Measurements from ENCODE around the gene SYT14.
"Not testable (repeated sequence)": the region's sequence is repeated elsewhere in the genome, so short reads cannot be mapped to it uniquely, and the experiment has no call there.

The SYT14 gene

DNA sequence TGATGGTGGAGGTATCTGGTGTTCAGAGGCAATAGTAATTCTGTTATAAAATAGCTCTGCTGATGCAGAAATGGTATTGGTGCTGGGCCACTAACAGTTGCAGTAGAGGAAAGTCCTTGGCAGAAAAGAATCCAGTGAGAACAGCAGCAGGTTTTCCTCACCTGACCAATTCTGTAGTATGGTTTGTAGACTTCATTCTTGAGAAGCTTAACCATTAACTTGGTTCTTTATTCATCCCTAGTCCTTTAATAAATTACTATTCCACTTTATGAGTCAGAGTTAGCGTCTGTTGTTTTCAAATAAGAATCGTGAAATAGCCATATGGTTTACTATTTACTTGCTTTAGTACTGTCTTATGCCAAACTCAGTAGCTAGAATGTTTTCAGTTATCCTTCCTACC, 166.1 kb downstream of the SYT14 start:
- H3K4me3 ChIP-seq (ENCODE audit: low read depth, low read length), result no peak overlapping the region
- TF ChIP-seq, protein P1, sequence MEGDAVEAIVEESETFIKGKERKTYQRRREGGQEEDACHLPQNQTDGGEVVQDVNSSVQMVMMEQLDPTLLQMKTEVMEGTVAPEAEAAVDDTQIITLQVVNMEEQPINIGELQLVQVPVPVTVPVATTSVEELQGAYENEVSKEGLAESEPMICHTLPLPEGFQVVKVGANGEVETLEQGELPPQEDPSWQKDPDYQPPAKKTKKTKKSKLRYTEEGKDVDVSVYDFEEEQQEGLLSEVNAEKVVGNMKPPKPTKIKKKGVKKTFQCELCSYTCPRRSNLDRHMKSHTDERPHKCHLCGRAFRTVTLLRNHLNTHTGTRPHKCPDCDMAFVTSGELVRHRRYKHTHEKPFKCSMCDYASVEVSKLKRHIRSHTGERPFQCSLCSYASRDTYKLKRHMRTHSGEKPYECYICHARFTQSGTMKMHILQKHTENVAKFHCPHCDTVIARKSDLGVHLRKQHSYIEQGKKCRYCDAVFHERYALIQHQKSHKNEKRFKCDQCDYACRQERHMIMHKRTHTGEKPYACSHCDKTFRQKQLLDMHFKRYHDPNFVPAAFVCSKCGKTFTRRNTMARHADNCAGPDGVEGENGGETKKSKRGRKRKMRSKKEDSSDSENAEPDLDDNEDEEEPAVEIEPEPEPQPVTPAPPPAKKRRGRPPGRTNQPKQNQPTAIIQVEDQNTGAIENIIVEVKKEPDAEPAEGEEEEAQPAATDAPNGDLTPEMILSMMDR (IDR thresholded peaks at IDR 0.05; ENCODE audit: low read depth, low read length), result no peak

DNA sequence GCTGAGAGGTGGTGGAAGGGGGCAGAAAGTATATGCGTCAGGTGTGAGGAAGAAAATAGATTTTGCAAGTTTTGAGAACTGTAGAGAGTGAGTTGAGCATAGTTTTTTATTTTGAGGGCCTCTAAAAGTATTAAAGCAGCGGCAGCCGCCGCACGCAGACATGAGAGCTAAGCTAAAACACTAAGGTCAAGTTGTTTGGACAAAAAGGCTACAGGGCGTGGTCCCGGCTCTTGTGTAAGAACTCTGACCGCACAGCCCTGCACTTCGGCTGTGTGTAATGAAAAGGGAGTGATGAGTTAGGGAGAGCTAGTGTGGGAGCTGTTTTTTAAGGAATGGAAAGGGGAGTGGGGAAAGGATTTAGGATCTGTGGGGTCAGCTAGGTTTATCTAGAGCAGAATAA, 174.9 kb downstream of the SYT14 start:
- not testable (repeated sequence) for H3K4me3 ChIP-seq (ENCODE audit: low read depth, low read length)

DNA sequence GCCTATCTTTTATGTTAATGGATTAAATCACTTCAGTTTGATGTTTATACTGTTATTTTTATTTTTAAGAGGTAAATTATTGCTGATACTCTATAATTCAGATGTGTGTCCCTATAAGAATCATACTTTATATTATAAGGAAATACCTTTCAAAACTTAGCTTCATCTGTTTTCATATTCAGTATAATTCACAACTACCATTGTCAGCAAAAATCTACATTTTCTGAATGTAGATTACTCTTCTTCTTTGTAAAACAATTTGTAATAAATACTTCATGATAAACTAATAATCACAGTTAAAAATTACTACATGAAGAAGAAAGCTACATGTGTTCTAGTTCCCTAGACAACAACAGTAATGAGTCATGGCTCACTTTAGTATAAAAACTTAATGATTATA, 179.2 kb downstream of the SYT14 start:
- no peak overlapping the region for H3K4me3 ChIP-seq (ENCODE audit: low read depth, low read length)
- TF ChIP-seq, protein P1 (IDR thresholded peaks at IDR 0.05; ENCODE audit: low read depth, low read length), result no peak

DNA sequence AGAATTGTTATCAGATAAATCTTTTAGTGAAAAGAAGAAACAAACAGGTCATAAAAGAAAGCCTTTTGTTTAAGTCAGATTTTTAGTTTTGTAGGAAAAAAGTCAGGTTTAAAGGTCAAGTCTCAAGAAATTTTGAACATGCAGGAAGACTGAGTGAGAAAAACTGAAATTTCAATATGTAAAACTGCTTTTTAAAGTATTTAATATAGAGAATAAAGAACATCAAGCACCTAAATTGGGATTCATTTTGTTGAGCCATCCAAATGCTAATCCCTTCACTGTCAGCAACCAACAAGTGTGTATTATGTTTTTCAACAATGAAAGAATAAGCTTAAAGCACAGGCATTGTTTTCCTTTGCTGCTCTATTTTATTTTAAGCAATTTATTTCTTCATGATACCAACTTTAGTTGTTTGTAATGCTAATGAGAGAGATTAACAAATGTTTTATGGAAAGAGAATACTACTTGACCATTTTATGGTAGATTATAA, 179.7 kb downstream of the SYT14 start:
- TF ChIP-seq, protein P1 (IDR thresholded peaks at IDR 0.05; ENCODE audit: low read depth, low read length), result no peak
- no peak overlapping the region for H3K4me3 ChIP-seq (ENCODE audit: low read depth, low read length)

DNA sequence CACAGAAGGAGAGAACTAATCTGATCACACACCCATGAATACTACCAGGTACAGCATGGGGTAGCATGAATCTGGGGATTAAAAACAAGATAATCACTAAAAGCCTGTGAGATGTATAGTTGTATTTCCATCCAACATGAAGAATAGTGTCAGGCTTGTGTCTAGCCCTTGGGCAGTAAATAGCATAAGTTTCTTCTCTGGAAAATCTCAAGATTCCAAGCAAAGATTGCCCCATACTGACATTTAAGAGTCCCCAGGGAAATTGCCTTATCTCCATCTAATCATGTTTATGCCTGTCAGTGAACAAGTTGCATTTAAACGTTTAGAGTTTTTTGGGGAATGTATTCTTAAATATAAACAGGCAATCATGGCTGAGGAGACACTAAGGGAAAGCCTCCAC, 185.4 kb downstream of the SYT14 start:
- TF ChIP-seq, protein P1 (IDR thresholded peaks at IDR 0.05; ENCODE audit: low read depth, low read length), result no peak
- H3K4me3 ChIP-seq (ENCODE audit: low read depth, low read length), result no peak overlapping the region

DNA sequence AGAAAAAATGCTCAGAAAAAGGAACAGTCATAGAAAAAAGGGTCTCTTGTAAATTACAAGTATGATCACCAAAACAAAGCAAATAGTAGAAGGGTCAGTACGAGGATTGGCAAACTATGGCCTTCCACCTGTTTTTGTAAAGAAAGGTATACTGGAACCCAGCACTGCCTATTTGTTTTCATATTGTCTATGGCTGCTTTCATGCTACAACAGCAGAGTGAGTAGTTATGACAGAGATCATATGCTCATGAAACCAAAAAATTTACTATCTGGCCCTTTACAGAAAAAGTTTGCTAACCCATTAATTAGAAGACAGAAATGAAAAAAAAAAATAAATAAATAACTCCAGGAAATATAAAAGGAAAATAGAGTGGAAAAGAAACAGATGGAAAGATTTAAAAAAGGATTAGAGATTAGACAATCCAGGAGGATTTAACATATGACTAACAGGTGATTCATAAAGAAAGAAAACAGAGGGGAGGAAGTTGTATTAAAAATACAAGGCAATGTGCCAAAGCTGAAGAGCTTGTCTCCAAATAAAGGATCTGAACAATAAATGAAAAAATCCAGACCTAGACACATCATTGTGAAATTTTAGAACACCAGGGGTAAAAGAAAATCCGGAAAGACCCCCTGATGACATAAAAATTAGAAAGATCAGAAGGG, 186.0 kb downstream of the SYT14 start:
- H3K4me3 ChIP-seq (ENCODE audit: low read depth, low read length), result no peak overlapping the region
- TF ChIP-seq, protein P1 (IDR thresholded peaks at IDR 0.05; ENCODE audit: low read depth, low read length), result no peak

DNA sequence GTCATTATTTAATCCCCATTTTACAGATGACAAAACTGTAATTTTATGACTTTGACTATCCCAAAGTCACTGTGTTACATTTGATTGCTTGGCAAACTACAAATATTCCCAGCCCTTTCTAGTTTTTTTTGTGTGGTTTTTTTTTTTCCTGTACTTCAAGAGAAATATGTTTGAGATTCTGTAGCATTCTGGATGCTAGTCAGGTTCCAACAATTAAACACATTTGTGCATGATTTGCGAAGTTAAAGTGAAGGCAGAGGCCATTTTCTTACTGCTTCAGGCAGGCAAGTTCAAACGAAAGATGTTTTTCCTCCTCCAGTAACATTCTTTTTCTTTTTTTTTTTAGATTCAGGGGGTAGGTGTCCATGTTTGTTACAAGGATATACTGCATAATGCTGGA, 186.7 kb downstream of the SYT14 start:
- TF ChIP-seq, protein P1 (IDR thresholded peaks at IDR 0.05; ENCODE audit: low read depth, low read length), result no peak
- no peak overlapping the region for H3K4me3 ChIP-seq (ENCODE audit: low read depth, low read length)

DNA sequence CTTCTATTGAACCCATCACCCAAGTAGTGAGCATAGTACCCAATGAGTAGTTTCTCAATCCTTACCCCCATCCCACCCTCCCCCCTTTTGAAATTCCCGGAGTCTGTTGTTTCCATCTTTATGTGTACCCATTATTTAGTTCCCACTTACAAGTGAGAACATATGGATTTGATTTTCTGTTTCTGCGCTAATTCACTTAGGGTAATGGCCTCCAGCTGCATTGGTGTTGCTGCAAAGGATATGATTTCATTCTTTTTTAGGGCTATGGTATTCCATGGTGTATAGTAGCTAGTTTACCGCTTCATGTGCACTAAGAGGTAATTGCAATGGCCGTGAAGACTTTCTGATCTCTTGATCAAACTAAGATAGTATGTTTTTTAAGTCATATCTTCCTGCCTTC, 187.1 kb downstream of the SYT14 start:
- TF ChIP-seq, protein P1 (IDR thresholded peaks at IDR 0.05; ENCODE audit: low read depth, low read length), result no peak
- H3K4me3 ChIP-seq (ENCODE audit: low read depth, low read length), result no peak overlapping the region

Measured in WI38 (cell line).